OCI-LY3 (cell line): Measurements from ENCODE around the gene OPN4.

Experiments
- EZH2phosphoT487 ChIP-seq: fragments of 200-600 bp; shearing (Covaris generic); IDR thresholded peaks from 2 replicates; pipeline ENCODE4 v1.6.1; 2018; ENCODE audit warnings: antibody characterized with exemption, mixed run types, low read depth
- TF ChIP-seq, protein P1 (sequence below): fragments of 200-600, 300-600 bp; sonication (generic); IDR thresholded peaks from 2 replicates; pipeline ENCODE4 v1.5.1; 2014; ENCODE audit warnings: antibody characterized with exemption, low read length, low read depth

- TF ChIP-seq, protein P1, sequence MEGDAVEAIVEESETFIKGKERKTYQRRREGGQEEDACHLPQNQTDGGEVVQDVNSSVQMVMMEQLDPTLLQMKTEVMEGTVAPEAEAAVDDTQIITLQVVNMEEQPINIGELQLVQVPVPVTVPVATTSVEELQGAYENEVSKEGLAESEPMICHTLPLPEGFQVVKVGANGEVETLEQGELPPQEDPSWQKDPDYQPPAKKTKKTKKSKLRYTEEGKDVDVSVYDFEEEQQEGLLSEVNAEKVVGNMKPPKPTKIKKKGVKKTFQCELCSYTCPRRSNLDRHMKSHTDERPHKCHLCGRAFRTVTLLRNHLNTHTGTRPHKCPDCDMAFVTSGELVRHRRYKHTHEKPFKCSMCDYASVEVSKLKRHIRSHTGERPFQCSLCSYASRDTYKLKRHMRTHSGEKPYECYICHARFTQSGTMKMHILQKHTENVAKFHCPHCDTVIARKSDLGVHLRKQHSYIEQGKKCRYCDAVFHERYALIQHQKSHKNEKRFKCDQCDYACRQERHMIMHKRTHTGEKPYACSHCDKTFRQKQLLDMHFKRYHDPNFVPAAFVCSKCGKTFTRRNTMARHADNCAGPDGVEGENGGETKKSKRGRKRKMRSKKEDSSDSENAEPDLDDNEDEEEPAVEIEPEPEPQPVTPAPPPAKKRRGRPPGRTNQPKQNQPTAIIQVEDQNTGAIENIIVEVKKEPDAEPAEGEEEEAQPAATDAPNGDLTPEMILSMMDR: no peak
- TF ChIP-seq EZH2phosphoT487: no peak
Measured at GRCh38 chr10:86705139-86705538, 50.8 kb downstream of the OPN4 start.
